ENCODE measurements around the gene FEZF2.

FEZF2 gene

GRCh38 chr3:62373215-62373614 lies at the start of gene FEZF2:
Gene FEZF2, minus strand, starts transcription at chr3:62373550. Its CDS starts 682 bp downstream, at chr3:62372868.
- in situ Hi-C loops (cut with MboI; ENCODE audit: low sequenced_read_pairs): no loop called here

- in situ Hi-C loops (cut with MboI; ENCODE audit: low sequenced_read_pairs): no loop called here
Observed at GRCh38 chr3:62421207-62421606, 47.9 kb upstream of the FEZF2 start.

DNA sequence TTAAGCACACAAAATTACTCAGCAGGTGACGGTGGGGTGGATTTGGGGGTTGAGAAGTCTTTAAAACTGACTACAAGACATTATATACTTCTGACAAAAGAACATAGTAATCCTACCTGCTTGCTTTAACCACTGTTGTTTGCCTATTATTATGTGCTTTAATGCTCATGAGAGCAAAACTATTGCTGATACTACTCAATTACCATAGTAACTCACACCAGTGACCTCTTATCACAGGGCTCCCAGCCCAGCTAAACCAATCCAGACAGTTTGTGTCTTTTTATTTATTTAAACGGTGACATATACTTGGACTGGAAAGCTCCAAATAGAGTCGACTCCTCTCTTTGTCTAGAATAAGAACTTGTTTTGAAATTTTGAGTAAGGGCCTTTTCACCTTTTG lies 42.8 kb upstream of the FEZF2 start:
- in situ Hi-C loops (cut with MboI; ENCODE audit: low sequenced_read_pairs): no loop called here

GRCh38 chr3:62415312-62415801 lies 42.0 kb upstream of the FEZF2 start:
- in situ Hi-C loops (cut with MboI; ENCODE audit: low sequenced_read_pairs): no loop called here

DNA sequence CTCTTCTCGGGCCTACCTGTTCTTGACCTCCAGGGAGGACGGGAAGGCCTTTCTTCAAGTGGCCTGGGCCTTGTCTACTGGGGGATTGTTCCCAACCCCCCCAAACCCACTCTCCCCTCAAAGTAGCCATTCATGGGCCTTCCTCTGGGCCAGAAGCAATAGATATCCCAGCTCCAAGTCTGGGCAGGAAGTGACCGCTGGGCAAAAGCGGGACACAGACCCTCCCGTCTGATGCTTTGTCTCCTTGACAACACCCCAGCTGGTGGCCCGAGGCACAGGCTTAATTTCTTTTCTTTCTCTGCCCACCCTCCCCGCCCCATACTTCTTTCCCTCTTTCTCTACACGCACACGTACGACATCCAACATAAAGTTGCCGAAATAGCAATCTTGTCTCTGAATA lies 41.4 kb upstream of the FEZF2 start:
- in situ Hi-C loops (cut with MboI; ENCODE audit: low sequenced_read_pairs): no loop called here

- in situ Hi-C loops (cut with MboI; ENCODE audit: low sequenced_read_pairs): no loop called here
Observed at GRCh38 chr3:62413687-62414086, 40.3 kb upstream of the FEZF2 start.

DNA sequence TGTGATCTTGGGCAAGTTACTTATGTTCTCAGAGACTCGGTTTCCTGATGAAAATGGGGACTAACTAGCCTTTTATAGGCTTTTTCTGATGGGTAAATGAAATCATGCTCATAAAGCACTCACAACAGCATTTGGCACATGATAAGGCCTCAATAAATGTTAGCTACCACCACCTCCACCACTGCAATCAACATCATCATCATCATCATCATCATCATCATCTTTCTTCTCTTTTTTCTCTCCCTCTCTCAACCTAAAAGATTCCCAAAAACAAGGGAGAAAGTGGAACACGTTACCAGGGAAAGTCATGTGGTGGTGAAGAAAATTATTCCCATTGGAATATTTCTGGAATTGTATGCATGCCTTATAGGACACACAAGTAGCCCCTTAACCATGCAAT lies 33.6 kb upstream of the FEZF2 start:
- in situ Hi-C loops (cut with MboI; ENCODE audit: low sequenced_read_pairs): no loop called here

GRCh38 chr3:62405566-62405965 lies 32.2 kb upstream of the FEZF2 start:
- in situ Hi-C loops (cut with MboI; ENCODE audit: low sequenced_read_pairs): no loop called here

DNA sequence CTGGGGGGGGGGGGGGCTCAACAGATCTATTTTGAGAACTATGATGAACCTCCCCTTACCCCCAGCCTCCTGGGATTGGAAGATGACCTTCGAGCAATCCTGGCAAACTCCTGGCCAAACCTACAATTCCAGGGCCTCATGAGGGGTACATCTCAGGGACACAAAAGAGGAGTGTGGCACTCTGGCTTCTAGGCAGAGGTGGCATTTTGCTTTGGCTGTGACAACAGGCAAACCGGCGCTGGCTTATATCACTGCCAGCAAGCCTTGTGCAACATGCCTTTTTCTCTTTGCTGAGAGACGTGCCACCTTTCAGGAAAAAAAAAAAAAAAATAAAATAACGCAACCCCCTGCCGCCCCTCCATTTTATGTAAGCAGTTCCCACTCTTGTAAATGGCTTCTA lies 31.8 kb upstream of the FEZF2 start:
- in situ Hi-C loops (cut with MboI; ENCODE audit: low sequenced_read_pairs): no loop called here

DNA sequence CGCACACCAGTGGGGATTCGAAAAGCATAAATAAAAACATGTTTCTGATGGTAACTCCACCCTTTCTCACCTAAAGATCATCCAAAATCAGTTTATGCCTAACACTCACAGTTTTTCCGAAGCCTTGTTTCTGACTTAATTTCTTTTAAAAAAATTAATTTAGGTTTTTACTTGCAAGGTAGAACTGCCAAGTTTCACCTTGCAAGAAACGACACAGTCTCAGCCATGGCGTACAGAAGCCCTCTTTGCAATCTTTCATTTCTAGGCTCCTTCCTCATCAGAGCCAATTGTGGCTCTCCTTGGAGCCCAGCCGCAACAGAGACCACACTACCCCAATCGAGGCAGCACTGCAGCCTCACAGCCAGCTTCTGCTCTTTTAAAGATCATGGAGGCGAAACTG lies 31.0 kb upstream of the FEZF2 start:
- in situ Hi-C loops (cut with MboI; ENCODE audit: low sequenced_read_pairs): no loop called here

DNA sequence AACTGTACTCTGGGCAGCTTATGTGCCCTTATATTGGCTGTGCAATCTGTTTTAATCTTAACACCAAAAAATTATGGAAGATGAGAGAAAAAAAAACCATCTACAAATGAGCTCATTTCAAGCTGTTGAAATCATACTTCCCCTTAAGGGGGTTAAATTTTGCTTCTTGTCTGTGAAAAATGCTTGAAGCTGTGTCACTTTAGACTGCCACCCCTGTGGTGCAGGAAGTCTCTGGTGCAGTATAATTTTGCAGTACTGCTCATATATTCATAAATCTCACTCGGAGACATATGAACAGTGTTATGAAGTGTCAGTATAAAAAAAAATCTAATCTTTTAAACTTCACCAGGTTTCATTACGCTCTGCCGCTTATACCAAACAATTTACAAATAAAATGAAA lies 30.4 kb upstream of the FEZF2 start:
- in situ Hi-C loops (cut with MboI; ENCODE audit: low sequenced_read_pairs): no loop called here

- in situ Hi-C loops (cut with MboI; ENCODE audit: low sequenced_read_pairs): no loop called here
Observed at GRCh38 chr3:62392626-62393292, 19.4 kb upstream of the FEZF2 start.

GRCh38 chr3:62387251-62387650 lies 13.9 kb upstream of the FEZF2 start:
- in situ Hi-C loops (cut with MboI; ENCODE audit: low sequenced_read_pairs): no loop called here

DNA sequence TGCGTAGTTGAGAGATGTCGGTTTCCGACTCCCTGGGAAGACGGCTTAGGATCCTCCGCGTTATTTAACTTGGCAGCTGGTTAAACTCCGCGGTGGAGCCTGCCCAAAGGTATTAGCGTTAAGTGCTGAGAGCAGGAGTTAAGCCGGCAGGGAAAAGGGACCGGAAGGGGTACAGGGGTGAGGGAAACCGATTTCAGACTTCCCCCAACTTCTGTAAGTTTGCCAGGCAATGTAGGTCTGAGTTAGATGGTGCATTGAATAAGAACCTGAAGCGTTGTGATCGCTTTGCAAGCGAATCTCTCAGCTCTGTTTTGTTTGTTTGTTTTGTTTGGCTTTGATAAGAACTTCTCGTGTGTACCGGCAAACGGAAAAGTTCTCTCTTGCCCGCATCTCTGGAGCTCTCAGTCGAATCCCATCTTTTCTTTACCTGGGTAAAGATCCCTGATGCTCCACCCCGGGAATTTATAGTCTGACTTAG lies 6.0 kb upstream of the FEZF2 start:
- in situ Hi-C loops (cut with MboI; ENCODE audit: low sequenced_read_pairs): no loop called here

GRCh38 chr3:62378921-62379320 lies 5.6 kb upstream of the FEZF2 start:
- in situ Hi-C loops (cut with MboI; ENCODE audit: low sequenced_read_pairs): no loop called here

DNA sequence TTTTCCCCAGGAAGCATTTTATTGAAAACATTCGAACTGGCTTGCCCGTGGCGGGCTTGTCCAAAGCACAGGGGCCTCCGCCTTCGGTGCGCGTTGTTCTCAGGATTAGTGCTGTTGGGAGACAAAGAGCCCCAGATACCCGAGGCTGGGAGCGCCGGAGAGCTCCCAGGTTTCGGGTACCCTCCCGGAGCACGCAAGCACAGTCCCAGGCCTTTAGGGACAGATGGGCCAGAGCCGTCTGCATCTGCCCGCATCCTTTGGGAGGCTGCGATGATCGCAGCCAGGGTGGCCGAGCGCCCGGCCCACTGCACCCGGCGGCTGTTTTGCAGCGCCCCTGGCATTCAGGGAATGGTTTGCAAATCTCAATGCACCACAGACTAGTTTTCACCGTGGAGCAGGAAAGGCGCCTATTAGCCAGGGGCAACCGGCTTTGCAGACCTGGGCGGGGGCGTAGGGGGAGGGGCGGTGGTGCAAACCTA lies 5.0 kb upstream of the FEZF2 start:
- in situ Hi-C loops (cut with MboI; ENCODE audit: low sequenced_read_pairs): no loop called here

DNA sequence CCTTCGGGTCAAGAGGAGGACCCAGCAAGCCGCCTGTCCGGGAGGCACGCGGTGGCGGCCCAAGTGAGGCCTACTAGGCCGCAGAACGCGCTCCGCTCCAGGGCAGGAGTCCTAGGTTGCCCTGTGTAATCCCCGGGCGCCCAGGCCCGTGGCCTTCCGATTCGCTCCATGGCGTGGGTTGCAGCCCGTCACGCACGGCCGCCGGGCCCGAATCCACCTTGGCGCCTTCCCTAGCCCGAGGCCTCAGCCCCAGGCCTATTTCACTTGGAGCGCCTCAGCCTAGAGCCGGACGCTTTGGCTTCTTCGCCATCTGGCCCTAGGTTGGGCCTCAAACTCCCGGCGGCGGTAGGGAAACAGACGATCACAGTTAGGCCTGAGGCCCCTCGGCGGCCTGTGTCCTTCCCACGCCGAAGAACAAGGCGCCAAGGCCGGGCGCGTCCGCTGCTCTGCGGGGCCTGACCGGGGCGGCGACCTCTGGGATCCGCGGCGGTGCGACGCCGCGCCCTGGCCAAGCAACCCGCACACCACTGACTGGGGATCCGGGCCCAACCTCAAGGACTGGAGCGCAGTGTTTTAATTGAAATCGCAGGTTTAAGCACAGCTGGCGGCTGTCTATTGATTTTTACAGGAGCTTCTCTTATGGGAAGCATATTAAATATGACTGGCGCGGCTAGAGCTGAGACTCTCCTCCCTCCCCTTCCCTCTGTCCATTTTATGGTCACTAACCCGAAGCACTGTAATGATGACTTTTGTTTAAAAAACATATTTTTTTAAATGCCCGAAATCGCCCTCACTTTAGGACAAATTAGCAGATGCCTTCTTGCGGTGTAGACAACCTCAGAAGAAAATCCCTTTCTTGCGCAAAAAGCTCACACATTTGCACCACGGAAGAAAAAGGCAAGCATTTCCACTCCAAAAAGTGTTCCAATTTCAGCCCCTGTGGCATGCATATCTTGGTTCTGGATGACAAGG lies 3.8 kb upstream of the FEZF2 start:
- in situ Hi-C loops (cut with MboI; ENCODE audit: low sequenced_read_pairs): no loop called here

DNA sequence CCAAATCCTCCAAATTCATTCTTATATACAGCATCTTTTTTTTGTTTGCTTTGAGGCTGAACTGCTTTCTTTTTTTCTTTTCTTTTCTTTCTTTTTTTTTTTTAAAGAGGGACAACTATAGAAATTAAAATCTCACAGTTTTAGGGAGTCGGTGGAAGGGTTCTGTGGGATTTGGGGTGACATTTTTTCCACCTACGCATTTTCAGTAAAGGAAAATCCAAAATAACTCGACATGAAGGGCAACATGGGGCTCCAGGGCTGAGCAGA lies 3.0 kb upstream of the FEZF2 start:
- in situ Hi-C loops (cut with MboI; ENCODE audit: low sequenced_read_pairs): no loop called here

DNA sequence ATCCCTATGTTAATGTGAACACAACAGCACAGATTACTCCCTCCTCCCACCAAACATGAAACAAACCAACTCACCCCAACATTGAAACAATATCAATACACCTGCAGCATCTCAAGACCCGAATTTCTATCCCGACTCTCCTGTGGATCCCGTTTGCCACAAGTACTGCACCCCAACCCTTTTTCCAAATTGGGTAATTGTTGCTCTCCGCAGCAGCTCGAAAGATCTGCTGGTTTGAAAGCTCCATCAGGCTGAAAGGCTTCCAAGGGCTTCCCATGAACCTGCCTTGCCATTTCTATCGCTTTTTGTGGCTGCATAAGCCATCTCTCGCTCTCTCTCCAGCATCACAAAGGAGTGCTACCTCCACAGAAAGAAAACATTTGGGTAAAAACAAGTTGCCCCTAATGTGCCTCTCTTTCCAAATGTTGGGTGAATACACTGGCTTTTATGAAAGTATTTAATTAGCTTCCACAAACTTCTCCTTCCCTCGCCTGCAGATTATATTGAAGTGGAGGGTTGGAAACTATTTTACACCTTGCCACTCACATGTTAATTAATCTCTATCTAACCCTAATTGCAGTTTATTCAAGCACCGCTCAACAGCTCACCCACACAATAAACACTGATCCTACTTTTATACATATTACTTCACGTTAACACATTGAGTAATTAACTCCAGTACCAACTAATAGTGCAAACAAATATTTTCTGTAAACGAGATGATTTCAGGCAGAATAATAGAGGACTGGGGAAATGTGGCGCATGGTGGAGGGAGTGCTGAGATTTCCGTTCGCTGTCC lies 2.5 kb upstream of the FEZF2 start:
- in situ Hi-C loops (cut with MboI; ENCODE audit: low sequenced_read_pairs): no loop called here

DNA sequence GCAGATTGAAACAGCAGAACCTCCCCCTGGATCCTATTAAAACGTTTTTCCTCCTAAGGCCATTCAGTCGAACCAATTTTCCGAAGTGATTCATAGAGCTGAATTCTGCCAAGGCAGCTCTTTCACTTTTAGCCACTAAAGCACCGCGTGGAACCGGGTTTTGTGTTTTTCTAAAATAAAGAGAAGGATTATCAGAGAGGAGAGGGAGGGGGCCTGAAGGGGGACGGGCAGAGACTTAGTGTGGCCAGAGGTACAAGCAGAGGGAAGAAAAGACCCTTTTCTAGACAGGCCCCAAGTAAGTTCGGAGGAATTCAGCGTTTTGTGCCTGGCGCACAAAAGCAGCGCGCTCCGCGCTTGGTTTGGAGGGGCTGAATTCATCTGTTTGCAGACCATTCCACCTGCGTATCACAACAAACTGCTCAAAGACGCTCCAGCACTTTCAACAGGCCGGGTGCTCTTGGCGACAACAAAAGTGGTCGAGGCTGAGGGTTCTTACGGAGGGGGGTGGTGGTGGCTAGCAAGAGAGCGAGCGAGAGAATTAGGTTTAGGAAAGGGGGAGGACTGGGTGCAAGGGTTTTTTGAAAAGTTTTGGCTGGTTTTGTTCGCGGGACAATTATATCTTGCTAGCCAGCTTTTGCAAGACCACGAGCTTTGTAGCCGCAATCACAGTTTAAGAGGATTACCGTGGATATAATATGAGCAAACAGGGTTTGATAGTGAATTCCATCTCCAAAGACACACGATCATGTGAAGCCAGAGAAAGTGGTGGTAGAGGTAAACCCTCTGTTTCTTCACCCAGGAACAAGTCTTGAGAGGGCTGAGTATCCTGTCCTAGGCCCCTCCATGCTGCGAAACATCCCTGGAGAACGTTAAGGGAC lies 1.2 kb upstream of the FEZF2 start:
- in situ Hi-C loops (cut with MboI; ENCODE audit: low sequenced_read_pairs): no loop called here
